ENCODE data around the gene NUDT3. TPM values are rescaled to one million over a fixed set of nuclear protein-coding genes. Genes with fewer than 3 reads are reported as not detected.

NUDT3 gene
- total and polyA plus RNA-seq, 9 of the 15 experiments (the other 6 are each of a cell fraction or from before 2014, with no cell fraction given), result 5.4 to 81.2 (median 56.4) TPM

- TF ChIP-seq MGA (IDR thresholded peaks at IDR 0.05) (no peak), NR2C1 (IDR thresholded peaks at IDR 0.05) (no peak), NR2C1 (tag; IDR thresholded peaks at IDR 0.05) (0 out of 2 replicates have a peak, but pooled peaks have one; percentile 12), GATA2 (CRISPR knock-in tag; IDR thresholded peaks at IDR 0.05) (no peak)
- TF ChIP-seq, protein P1, sequence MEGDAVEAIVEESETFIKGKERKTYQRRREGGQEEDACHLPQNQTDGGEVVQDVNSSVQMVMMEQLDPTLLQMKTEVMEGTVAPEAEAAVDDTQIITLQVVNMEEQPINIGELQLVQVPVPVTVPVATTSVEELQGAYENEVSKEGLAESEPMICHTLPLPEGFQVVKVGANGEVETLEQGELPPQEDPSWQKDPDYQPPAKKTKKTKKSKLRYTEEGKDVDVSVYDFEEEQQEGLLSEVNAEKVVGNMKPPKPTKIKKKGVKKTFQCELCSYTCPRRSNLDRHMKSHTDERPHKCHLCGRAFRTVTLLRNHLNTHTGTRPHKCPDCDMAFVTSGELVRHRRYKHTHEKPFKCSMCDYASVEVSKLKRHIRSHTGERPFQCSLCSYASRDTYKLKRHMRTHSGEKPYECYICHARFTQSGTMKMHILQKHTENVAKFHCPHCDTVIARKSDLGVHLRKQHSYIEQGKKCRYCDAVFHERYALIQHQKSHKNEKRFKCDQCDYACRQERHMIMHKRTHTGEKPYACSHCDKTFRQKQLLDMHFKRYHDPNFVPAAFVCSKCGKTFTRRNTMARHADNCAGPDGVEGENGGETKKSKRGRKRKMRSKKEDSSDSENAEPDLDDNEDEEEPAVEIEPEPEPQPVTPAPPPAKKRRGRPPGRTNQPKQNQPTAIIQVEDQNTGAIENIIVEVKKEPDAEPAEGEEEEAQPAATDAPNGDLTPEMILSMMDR (IDR thresholded peaks at IDR 0.05 in 2 of 3, conservative IDR thresholded peaks at IDR 0.05 in 1 of 3; ENCODE audit: insufficient read depth in 2 of 3, low read depth in 1 of 3, low read length in 3 of 3), result peak; percentile 73 to 89 (median 78)
- TF ChIP-seq, protein P2, sequence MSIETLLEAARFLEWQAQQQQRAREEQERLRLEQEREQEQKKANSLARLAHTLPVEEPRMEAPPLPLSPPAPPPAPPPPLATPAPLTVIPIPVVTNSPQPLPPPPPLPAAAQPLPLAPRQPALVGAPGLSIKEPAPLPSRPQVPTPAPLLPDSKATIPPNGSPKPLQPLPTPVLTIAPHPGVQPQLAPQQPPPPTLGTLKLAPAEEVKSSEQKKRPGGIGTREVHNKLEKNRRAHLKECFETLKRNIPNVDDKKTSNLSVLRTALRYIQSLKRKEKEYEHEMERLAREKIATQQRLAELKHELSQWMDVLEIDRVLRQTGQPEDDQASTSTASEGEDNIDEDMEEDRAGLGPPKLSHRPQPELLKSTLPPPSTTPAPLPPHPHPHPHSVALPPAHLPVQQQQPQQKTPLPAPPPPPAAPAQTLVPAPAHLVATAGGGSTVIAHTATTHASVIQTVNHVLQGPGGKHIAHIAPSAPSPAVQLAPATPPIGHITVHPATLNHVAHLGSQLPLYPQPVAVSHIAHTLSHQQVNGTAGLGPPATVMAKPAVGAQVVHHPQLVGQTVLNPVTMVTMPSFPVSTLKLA (conservative IDR thresholded peaks at IDR 0.05), result 0 out of 4 replicates have a peak, but pooled peaks of 1 of the 2 experiments have one; percentile 30
Measured at GRCh38 chr6:34414999-34415858, 22.8 kb upstream of the NUDT3 start (continued).
